HCT116 (cell line): ENCODE data around the gene PIGH. TPM values are rescaled to one million over a fixed set of nuclear protein-coding genes. Genes with fewer than 3 reads are reported as not detected.

Experiments used
- ATAC-seq: fragments of 200-7000 bp; cut with Tn5 transposase; 2 replicates; pipeline ENCODE4 v1.9.1; 2020; ENCODE audit warnings: mild to moderate bottlenecking, moderate library complexity
- BruUV-seq: library from RNA; stranded (reverse); fragments of 400-500 nt; replicated peaks from 2 replicates; lab custom pipeline; 2021; lab: Mats Ljungman, UMichigan
- CTCF ChIA-PET: fragments of 300-600 bp; sonication (Branson Sonifier 250); formaldehyde crosslinking; loops from one replicate; lab custom pipeline; 2021; ENCODE audit warnings: antibody characterized with exemption; lab: Charles Lee
- POLR2A ChIA-PET: fragments of 300-600, 350-600 bp; sonication (Branson Sonifier 250); formaldehyde crosslinking; loops from one replicate; lab custom pipeline; 2021; ENCODE audit warnings: antibody characterized with exemption; lab: Charles Lee
- RAD21 ChIA-PET, 2 experiments: fragments of 300-600 bp; sonication (Branson Sonifier 250); formaldehyde crosslinking; loops; one replicate each; lab custom pipeline; 2023; ENCODE audit warnings: low total read pairs in 2 of 2; ENCODE audit not compliant: uncharacterized antibody in 2 of 2, unreplicated experiment in 2 of 2, low non-redundant PET in 1 of 2; lab: Charles Lee
- DNase-seq: peaks from one replicate; pipeline ENCODE4 v3.0.0-alpha.2; 2010; ENCODE audit warnings: low read depth, low spot score
- H2AFZ ChIP-seq: fragments of 200-600 bp; shearing (Covaris generic), sonication (generic); 2 replicates; pipeline ENCODE4 v1.6.1; 2017; ENCODE audit warnings: low read depth, mixed run types, mixed read lengths, antibody characterized with exemption, low read length; ENCODE audit not compliant: poor library complexity, severe bottlenecking
- H3K27ac ChIP-seq: 2 replicates; pipeline ENCODE4 v1.5.1; 2012; ENCODE audit warnings: low read depth, low read length
- H3K27me3 ChIP-seq: fragments of 200-600 bp; sonication (generic); 2 replicates; pipeline ENCODE4 v1.6.1; 2016; ENCODE audit warnings: mixed run types, low read length, mixed read lengths; ENCODE audit not compliant: insufficient read depth
- H3K36me3 ChIP-seq, 2 experiments: fragments of 200-500 bp in 1 of 2; fragments of 200-600 bp in 1 of 2; sonication (Bioruptor generic) in 1 of 2; sonication (generic) in 1 of 2; 2 replicates each; pipeline versions ENCODE4 v1.5.1 to v1.6.1; 2014 to 2016; ENCODE audit warnings: low read length in 2 of 2, inconsistent platforms in 1 of 2, mixed read lengths in 1 of 2, mixed run types in 1 of 2; ENCODE audit not compliant: insufficient read depth in 2 of 2, control insufficient read depth in 1 of 2
- H3K4me1 ChIP-seq, 2 experiments: fragments of 200-600 bp in 1 of 2; sonication (generic) in 1 of 2; 2 replicates each; pipeline versions ENCODE4 v1.5.1 to v1.6.1; 2012 to 2017; ENCODE audit warnings: low read length in 2 of 2, inconsistent platforms in 1 of 2, mild to moderate bottlenecking in 1 of 2, mixed read lengths in 1 of 2, mixed run types in 1 of 2, moderate library complexity in 1 of 2; ENCODE audit not compliant: insufficient read depth in 2 of 2, control insufficient read depth in 1 of 2
- H3K4me2 ChIP-seq: fragments of 200-600 bp; sonication (generic); 2 replicates; pipeline ENCODE4 v1.6.1; 2017; ENCODE audit warnings: mixed run types, low read length, mixed read lengths
- H3K4me3 ChIP-seq, 2 experiments: fragments of 200-600 bp in 1 of 2; sonication (generic) in 1 of 2; replicated peaks in 1 of 2; 2 replicates each; pipeline ENCODE4 v1.5.1; 2011 to 2016; ENCODE audit warnings: low read length in 2 of 2, control low read depth in 1 of 2, low read depth in 1 of 2, mild to moderate bottlenecking in 1 of 2, mixed read lengths in 1 of 2, mixed run types in 1 of 2
- H3K79me2 ChIP-seq: fragments of 200-600 bp; sonication (generic); 2 replicates; pipeline ENCODE4 v1.6.1; 2017; ENCODE audit warnings: mild to moderate bottlenecking, mixed run types, low read length, moderate library complexity, mixed read lengths; ENCODE audit not compliant: insufficient read depth
- H3K9ac ChIP-seq: fragments of 200-600 bp; sonication (generic); 2 replicates; pipeline ENCODE4 v1.6.1; 2016; ENCODE audit warnings: low read length, mixed read lengths
- H3K9me2 ChIP-seq: fragments of 200-600 bp; sonication (generic), shearing (Covaris generic); 2 replicates; pipeline ENCODE4 v1.6.1; 2017; ENCODE audit warnings: mixed run types, mild to moderate bottlenecking, moderate library complexity; ENCODE audit not compliant: insufficient read depth
- H3K9me3 ChIP-seq, 2 experiments: fragments of 200-500 bp in 1 of 2; fragments of 200-600 bp in 1 of 2; sonication (Bioruptor generic) in 1 of 2; sonication (generic) in 1 of 2; 2 replicates each; pipeline ENCODE4 v1.6.1; 2014 to 2017; ENCODE audit warnings: low read length in 2 of 2, mixed read lengths in 2 of 2, inconsistent platforms in 1 of 2, low read depth in 1 of 2, mild to moderate bottlenecking in 1 of 2, mixed run types in 1 of 2, moderate library complexity in 1 of 2; ENCODE audit not compliant: control insufficient read depth in 1 of 2, insufficient read depth in 1 of 2
- H4K20me1 ChIP-seq: fragments of 200-600 bp; sonication (generic), shearing (Covaris generic); 2 replicates; pipeline ENCODE4 v1.6.1; 2017; ENCODE audit warnings: mixed run types, mild to moderate bottlenecking, moderate library complexity; ENCODE audit not compliant: insufficient read depth
- CBX3 ChIP-seq: IDR thresholded peaks from 2 replicates; pipeline ENCODE4 v1.6.1; 2012; ENCODE audit warnings: low read depth
- CTCF ChIP-seq, 3 experiments: fragments of 200-600 bp in 1 of 3; sonication (generic) in 1 of 3; IDR thresholded peaks in 2 of 3; conservative IDR thresholded peaks in 1 of 3; 2 replicates each; pipeline ENCODE4 v1.5.1; 2012 to 2017; ENCODE audit warnings: low read depth in 2 of 3, low read length in 2 of 3, antibody characterized with exemption in 1 of 3, borderline replicate concordance in 1 of 3, control low read depth in 1 of 3, mild to moderate bottlenecking in 1 of 3, mixed read lengths in 1 of 3, mixed run types in 1 of 3, moderate library complexity in 1 of 3; ENCODE audit not compliant: insufficient read depth in 1 of 3
- ELF1 ChIP-seq: IDR thresholded peaks from 2 replicates; pipeline ENCODE4 v1.6.1; 2012; ENCODE audit warnings: low read depth, borderline replicate concordance
- EZH2 ChIP-seq: fragments of 200-600 bp; sonication (generic); IDR thresholded peaks from 2 replicates; pipeline ENCODE4 v1.6.1; 2017; ENCODE audit warnings: antibody characterized with exemption, mixed run types
- EZH2phosphoT487 ChIP-seq: fragments of 200-600 bp; IDR thresholded peaks from 2 replicates; pipeline ENCODE4 v1.6.1; 2018; ENCODE audit warnings: antibody characterized with exemption, borderline replicate concordance
- JUND ChIP-seq: IDR thresholded peaks from 2 replicates; pipeline ENCODE4 v1.6.1; 2012
- POLR2A ChIP-seq: IDR thresholded peaks from 2 replicates; pipeline ENCODE4 v1.7.0; 2011; ENCODE audit warnings: borderline replicate concordance; ENCODE audit not compliant: insufficient read depth, insufficient read length; ENCODE audit errors: extremely low read depth
- POLR2AphosphoS5 ChIP-seq: IDR thresholded peaks from 2 replicates; pipeline ENCODE4 v1.6.1; 2011; ENCODE audit warnings: mild to moderate bottlenecking, low read depth, low read length, moderate library complexity
- RAD21 ChIP-seq: IDR thresholded peaks from 2 replicates; pipeline ENCODE4 v1.6.1; 2012; ENCODE audit warnings: low read depth, mild to moderate bottlenecking
- REST ChIP-seq: IDR thresholded peaks from 2 replicates; pipeline ENCODE4 v1.6.1; 2012; ENCODE audit warnings: low read depth
- SRF ChIP-seq: IDR thresholded peaks from 2 replicates; pipeline ENCODE4 v1.6.1; 2012; ENCODE audit warnings: low read depth
- YY1 ChIP-seq: IDR thresholded peaks from 2 replicates; pipeline ENCODE4 v1.6.1; 2011; ENCODE audit warnings: low read length, low read depth, moderate library complexity, mild to moderate bottlenecking; ENCODE audit not compliant: insufficient replicate concordance; ENCODE audit errors: extremely low read depth
- ZBTB33 ChIP-seq: IDR thresholded peaks from 2 replicates; pipeline ENCODE4 v1.6.1; 2011; ENCODE audit warnings: mild to moderate bottlenecking, low read length, moderate library complexity; ENCODE audit not compliant: insufficient replicate concordance; ENCODE audit errors: extremely low read depth
- ZFX ChIP-seq: fragments of 450-650 bp; IDR thresholded peaks from 2 replicates; pipeline ENCODE4 v1.6.1; 2017
- intact Hi-C: fragments of 100-400 bp; cut with micrococcal nuclease; formaldehyde crosslinking; loops from 2 replicates; pipeline ENCODE4 v1.10.0; 2022
- total RNA-seq: library from RNA; stranded (reverse); gene quantifications from one replicate; pipeline ENCODE4 v1.2.1, GENCODE V29; 2021; ENCODE audit not compliant: unreplicated experiment

Gene PIGH
- total RNA-seq, 1 experiment from 2014 or later = 20.9 TPM

- TF ChIP-seq CBX3 = no peak; the same call in 1 of the 2 replicates
- TF ChIP-seq ZFX = no peak
- no peak for TF ChIP-seq SRF
- peak; percentile 76 for TF ChIP-seq JUND
- no peak; the same call in 1 of the 2 replicates for TF ChIP-seq ELF1
- TF ChIP-seq POLR2AphosphoS5 = peak; percentile 73
Measured at GRCh38 chr14:67619446-67620216, 19.6 kb upstream of the PIGH start, which contains the start of gene ARG2 (continued).

GRCh38 chr14:67618617-67619063, 18.6 kb upstream of the PIGH start:
- Histone ChIP-seq H3K27ac (no peak overlapping the region), H3K4me3 (no peak overlapping the region), H3K9me3 (no peaks in the 10 kb centered on the region), H4K20me1 (no peaks in the 10 kb centered on the region), H3K4me2 (peak overlapping the region; percentile 97), H3K4me1 (peaks cover 15 to 32% of the 10 kb centered on the region in 2 experiments), H3K79me2 (no peaks in the 10 kb centered on the region), H3K36me3 (no peaks in the 10 kb centered on the region), H3K27me3 (no peaks in the 10 kb centered on the region), H2AFZ (peak overlapping the region; percentile 58), H3K9me2 (no peaks in the 10 kb centered on the region), H3K9ac (no peak overlapping the region)
- ChIA-PET CTCF (interaction anchor here (0.7 to 3.4 kb wide), 8 partner anchors 14 to 191 kb away, joined by 3 to 36 read pairs (median 4); no protein-coding TSS in a partner anchor), RAD21 (interaction anchor here (0.8 to 2.8 kb wide), 4 partner anchors 49 to 86 kb away, joined by 4 to 11 read pairs (median 6); no protein-coding TSS in a partner anchor), POLR2A (interaction anchor here (0.9 to 1.6 kb wide), 2 partner anchors 50 to 86 kb away, joined by 3 to 4 read pairs; no protein-coding TSS in a partner anchor)
- intact Hi-C loops = loop anchor here (1.0 to 2.0 kb wide), 3 partner anchors 49 to 86 kb away; partner anchors contain the start of gene RDH11
- no TSS peak for BruUV-seq
- DNase-seq (no peak), ATAC-seq (no peak)
- TF ChIP-seq YY1 = no peak
- no peak for TF ChIP-seq ELF1
- TF ChIP-seq EZH2 = no peak
- TF ChIP-seq REST = no peak
- no peak for TF ChIP-seq ZBTB33
- TF ChIP-seq RAD21 = peak; percentile 71
- TF ChIP-seq EZH2phosphoT487 = no peak
- TF ChIP-seq POLR2A = no peak
- peak; percentile 41 to 54 (median 52); a peak in 5 of 6 replicates for TF ChIP-seq CTCF (IDR thresholded peaks at IDR 0.05 in 2 of 3, conservative IDR thresholded peaks at IDR 0.05 in 1 of 3; ENCODE audit: borderline replicate concordance in 1 of 3, insufficient read depth in 1 of 3, low read depth in 2 of 3, low read length in 2 of 3)
